K562 (cell line): Measurements from ENCODE around the gene LGI4. TPM values are rescaled to one million over a fixed set of nuclear protein-coding genes. Genes with fewer than 3 reads are reported as not detected.
A peak's percentile ranks its signal among the peaks of the same experiment; 100 is the strongest.

ENCODE experiments used
- AFF4 ChIP-seq: sonication (generic); formaldehyde crosslinking; IDR thresholded peaks from 2 replicates; pipeline ENCODE4 v1.8.0; 2023; ENCODE audit warnings: mild to moderate bottlenecking, missing genetic modification reagents
- CC2D1A ChIP-seq: fragments of 450-650 bp; IDR thresholded peaks from 2 replicates; pipeline ENCODE4 v1.6.1; 2017; ENCODE audit warnings: mild to moderate bottlenecking
- CUX1 ChIP-seq: fragments of 200-800 bp; sonication (Bioruptor generic); IDR thresholded peaks from 2 replicates; pipeline ENCODE4 v1.6.1; 2016; ENCODE audit warnings: missing genetic modification characterization, missing compliant biosample characterization
- ELF2 ChIP-seq: fragments of 250-450 bp; sonication (Bioruptor Pico); IDR thresholded peaks from 2 replicates; pipeline ENCODE4 v1.5.0; 2021; ENCODE audit warnings: mild to moderate bottlenecking
- HMGN3 ChIP-seq: IDR thresholded peaks from 2 replicates; pipeline ENCODE4 v1.6.1; 2011; ENCODE audit warnings: borderline replicate concordance, low read depth, mild to moderate bottlenecking, mixed read lengths, low read length; ENCODE audit not compliant: insufficient read length; ENCODE audit errors: extremely low read depth
- POLR2AphosphoS5 ChIP-seq: IDR thresholded peaks from 2 replicates; pipeline ENCODE4 v1.6.1; 2011; ENCODE audit warnings: mild to moderate bottlenecking, low read depth, low read length, moderate library complexity; ENCODE audit not compliant: control insufficient read depth, insufficient read depth
- POU5F1 ChIP-seq: fragments of 150-350 bp; IDR thresholded peaks from 2 replicates; pipeline ENCODE4 v1.6.1; 2014; ENCODE audit warnings: borderline replicate concordance, low read length, low read depth, mild to moderate bottlenecking; ENCODE audit not compliant: partially characterized antibody
- ZBTB33 ChIP-seq: sonication (generic); formaldehyde crosslinking; IDR thresholded peaks from 2 replicates; pipeline ENCODE4 v1.8.1; 2023; ENCODE audit warnings: mild to moderate bottlenecking, missing genetic modification reagents
- polyA plus RNA-seq, 8 experiments: library from polyadenylated mRNA; depleted of rRNA in 4 of 8; stranded (reverse) in 5 of 8; unstranded in 3 of 8; fragments of >200 nt; fragmentation: Nextera tagmentation in 2 of 8; fragmentation: Illumina TruSeq in 1 of 8; extraction: Ambion mirVana in 2 of 8; extraction: Trizol in 1 of 8; gene quantifications; 2 replicates each; pipeline versions ENCODE4 v1.2.1 to v1.2.3, GENCODE V29; 2011 to 2014; ENCODE audit warnings: inconsistent platforms in 1 of 8, missing spikeins in 1 of 8
- total RNA-seq, 7 experiments: library from RNA; depleted of rRNA in 6 of 7; stranded (reverse); fragments of >200 nt in 6 of 7; fragmentation: Illumina TruSeq in 2 of 7; extraction: Trizol in 2 of 7; gene quantifications; 2 replicates each; pipeline versions ENCODE4 v1.2.1 to v1.2.3, GENCODE V29; 2011 to 2021; ENCODE audit warnings: low replicate concordance in 1 of 7
- TF ChIP-seq, protein P1 (sequence below): fragments of 450-650 bp; IDR thresholded peaks from 2 replicates; pipeline ENCODE4 v1.6.1; 2018; ENCODE audit not compliant: partially characterized antibody
- TF ChIP-seq, protein P2 (sequence below), 2 experiments: fragments of 450-650 bp in 1 of 2; sonication (generic) in 1 of 2; formaldehyde crosslinking; conservative IDR thresholded peaks; 2 replicates each; pipeline versions ENCODE4 v1.4.0 to v1.8.1; 2020 to 2022; ENCODE audit warnings: mild to moderate bottlenecking in 1 of 2, missing genetic modification reagents in 1 of 2

The LGI4 gene
- total and polyA plus RNA-seq, 9 of the 15 experiments (the other 6 are each of a cell fraction or from before 2014, with no cell fraction given) = 0.14 to 0.30 (median 0.24) TPM; not detected in 4

- TF ChIP-seq ZBTB33 (CRISPR knock-in tag) (no peak), HMGN3 (no peak), CUX1 (CRISPR knock-in tag) (no peak), POU5F1 (no peak), CC2D1A (peak; percentile 70; the same call in 1 of the 2 replicates), POLR2AphosphoS5 (no peak), ELF2 (no peak), AFF4 (CRISPR knock-in tag) (no peak)
- TF ChIP-seq, protein P1, sequence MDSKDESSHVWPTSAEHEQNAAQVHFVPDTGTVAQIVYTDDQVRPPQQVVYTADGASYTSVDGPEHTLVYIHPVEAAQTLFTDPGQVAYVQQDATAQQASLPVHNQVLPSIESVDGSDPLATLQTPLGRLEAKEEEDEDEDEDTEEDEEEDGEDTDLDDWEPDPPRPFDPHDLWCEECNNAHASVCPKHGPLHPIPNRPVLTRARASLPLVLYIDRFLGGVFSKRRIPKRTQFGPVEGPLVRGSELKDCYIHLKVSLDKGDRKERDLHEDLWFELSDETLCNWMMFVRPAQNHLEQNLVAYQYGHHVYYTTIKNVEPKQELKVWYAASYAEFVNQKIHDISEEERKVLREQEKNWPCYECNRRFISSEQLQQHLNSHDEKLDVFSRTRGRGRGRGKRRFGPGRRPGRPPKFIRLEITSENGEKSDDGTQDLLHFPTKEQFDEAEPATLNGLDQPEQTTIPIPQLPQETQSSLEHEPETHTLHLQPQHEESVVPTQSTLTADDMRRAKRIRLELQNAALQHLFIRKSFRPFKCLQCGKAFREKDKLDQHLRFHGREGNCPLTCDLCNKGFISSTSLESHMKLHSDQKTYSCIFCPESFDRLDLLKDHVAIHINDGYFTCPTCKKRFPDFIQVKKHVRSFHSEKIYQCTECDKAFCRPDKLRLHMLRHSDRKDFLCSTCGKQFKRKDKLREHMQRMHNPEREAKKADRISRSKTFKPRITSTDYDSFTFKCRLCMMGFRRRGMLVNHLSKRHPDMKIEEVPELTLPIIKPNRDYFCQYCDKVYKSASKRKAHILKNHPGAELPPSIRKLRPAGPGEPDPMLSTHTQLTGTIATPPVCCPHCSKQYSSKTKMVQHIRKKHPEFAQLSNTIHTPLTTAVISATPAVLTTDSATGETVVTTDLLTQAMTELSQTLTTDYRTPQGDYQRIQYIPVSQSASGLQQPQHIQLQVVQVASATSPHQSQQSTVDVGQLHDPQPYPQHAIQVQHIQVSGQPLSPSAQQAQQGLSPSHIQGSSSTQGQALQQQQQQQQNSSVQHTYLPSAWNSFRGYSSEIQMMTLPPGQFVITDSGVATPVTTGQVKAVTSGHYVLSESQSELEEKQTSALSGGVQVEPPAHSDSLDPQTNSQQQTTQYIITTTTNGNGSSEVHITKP = no peak
- TF ChIP-seq, protein P2, sequence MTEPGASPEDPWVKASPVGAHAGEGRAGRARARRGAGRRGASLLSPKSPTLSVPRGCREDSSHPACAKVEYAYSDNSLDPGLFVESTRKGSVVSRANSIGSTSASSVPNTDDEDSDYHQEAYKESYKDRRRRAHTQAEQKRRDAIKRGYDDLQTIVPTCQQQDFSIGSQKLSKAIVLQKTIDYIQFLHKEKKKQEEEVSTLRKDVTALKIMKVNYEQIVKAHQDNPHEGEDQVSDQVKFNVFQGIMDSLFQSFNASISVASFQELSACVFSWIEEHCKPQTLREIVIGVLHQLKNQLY (CRISPR knock-in tag; conservative IDR thresholded peaks at IDR 0.05) = no peak
Observed at GRCh38 chr19:35135389-35135909, 590 bp upstream of the LGI4 start (continued).
